HG03159 (cell line): ENCODE measurements around the gene LTBR.

Experiments
- ATAC-seq: cut with Tn5 transposase; IDR thresholded peaks from one replicate; pipeline ENCODE4 v1.9.1; 2021; ENCODE audit warnings: mild to moderate bottlenecking, moderate library complexity; ENCODE audit not compliant: unreplicated experiment

LTBR gene

DNA sequence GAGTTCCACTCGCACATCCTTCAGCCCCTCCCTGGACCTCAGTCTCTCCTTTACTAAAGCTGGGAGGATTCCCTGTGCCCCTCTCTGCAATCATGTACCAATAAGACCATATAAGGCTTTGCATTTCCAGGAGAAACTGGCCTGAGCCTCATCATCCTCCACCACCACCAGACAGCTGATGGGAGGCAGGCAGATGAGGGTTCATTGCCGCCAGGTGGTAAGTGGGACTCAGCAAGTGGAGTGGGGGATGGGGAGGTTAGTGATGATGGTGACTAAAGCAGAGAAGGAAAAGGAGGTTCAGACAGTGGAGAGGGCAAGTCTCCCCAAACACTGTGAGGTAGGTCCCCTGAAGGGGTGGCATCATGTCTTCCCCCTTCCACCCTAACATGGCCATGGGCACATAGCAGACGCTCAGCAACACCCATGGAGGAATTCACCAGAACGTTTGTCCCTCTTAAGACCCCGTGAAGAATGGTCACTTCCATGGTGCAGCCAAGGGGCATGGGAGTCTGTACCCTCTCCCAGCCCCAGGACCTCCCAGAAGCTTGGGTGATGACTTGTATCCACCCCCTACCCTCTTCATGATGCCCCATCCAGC, 37.6 kb upstream of the LTBR start:
- ATAC-seq, result no peak

DNA sequence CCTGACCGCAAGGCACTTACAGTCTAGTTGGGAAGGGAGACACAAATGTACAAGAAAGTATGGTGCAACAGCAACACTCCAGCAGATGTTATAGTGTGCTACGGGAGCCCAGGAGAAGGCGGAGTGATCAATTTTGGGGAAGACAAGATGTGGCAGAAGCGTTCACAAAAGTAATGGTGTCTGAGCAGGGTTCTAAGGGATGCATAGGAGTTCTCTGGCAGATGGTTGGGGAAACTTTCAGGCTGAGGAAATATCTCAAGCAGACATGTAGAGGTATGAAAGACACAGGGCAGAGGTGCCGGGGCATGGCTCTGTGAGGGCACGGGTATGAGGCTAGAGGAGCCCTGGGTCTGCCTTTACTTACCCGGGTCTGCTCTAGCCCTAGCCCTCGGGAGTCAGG, 37.0 kb upstream of the LTBR start:
- no peak for ATAC-seq

GRCh38 chr12:6347367-6348338, 36.3 kb upstream of the LTBR start:
- no peak for ATAC-seq

DNA sequence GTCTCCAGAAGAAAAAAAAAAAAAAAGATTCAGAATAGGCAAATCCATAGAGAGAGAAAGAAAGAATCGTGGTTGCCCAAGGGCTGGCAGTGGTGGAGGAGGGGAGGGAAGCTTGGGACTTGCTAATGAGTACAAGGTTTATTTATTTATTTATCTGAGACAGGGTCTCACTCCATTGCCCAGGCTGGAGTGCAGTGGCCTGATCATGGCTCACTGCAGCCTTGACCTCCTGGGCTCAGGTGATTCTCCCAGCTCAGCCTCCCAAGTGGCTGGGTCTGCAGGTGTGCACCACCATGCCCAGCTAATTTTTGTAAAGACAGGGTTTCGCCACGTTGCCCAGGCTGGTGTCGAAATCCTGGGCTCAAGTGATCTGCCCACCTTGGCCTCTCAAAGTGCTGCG, 32.3 kb upstream of the LTBR start:
- no peak for ATAC-seq

DNA sequence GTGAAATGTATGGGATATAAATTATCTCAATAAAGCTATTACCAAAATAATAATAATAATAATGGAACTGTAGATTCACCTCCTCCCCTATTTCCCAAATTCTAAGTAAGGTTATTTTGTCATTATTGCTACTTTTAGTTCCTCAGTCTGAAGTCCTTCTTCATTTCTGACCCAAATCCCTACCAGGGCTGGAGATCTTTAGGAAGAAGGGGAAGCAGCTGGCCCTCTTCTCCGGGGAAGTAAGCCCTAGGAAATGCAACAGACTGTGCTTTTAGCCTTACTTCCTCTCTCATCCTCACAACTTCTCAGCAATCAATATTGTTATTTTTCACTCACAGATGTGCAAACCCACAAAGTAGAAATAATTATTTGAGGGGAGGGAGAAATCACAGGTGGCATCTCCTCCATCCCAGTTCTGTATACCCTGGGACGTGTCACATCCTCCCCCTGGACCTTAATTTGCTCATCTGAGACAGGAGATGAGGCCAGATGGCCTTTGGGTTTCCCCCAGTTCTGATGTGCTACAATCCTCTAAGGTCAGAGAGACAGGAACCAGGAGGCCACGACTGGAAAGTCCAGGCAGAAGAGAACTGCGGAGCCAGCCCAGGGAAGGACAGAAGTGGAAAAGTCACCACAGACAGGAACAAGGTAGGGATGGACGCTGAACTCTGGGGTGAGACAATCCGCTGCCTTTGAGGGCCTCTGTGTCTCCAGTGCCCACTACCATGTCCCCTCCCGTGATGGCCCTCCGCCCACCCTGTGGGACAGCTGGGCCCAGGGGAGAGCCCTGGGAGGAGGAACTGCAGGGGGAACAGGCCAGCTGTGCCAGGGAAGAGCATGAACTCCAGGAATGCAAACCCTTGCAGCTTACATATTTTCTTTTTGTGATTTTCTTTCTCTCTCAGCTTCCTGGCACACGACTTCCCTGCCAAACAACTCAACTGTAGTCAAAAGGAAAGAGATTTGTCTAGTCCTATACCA, 31.5 kb upstream of the LTBR start:
- no peak for ATAC-seq

- no peak for ATAC-seq
Observed at GRCh38 chr12:6354495-6355393, 29.2 kb upstream of the LTBR start.

- no peak for ATAC-seq
Observed at GRCh38 chr12:6355491-6356373, 28.2 kb upstream of the LTBR start.

DNA sequence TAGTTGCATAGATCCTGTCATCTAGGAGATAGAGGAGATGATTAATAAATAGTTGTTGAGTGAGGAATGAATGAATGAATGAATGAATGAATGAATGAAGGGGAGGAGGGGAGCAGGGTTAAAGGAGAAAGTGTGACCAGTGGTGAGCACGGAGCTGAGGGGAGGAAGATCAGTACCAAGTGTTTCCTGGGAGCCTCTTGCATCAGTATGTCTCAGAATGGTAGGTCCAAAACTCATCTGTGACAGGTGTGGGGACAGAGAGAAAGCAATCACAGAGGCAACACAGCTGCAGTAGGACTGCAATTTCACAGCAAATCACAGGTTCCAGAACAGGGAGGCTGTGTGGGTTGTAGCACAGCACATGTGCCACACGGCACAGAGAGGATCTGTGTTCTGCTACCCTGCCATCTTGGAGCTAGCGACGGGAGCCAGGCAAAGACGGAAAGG, 27.6 kb upstream of the LTBR start:
- ATAC-seq, result no peak

- no peak for ATAC-seq
Observed at GRCh38 chr12:6358881-6359280, 25.1 kb upstream of the LTBR start.

DNA sequence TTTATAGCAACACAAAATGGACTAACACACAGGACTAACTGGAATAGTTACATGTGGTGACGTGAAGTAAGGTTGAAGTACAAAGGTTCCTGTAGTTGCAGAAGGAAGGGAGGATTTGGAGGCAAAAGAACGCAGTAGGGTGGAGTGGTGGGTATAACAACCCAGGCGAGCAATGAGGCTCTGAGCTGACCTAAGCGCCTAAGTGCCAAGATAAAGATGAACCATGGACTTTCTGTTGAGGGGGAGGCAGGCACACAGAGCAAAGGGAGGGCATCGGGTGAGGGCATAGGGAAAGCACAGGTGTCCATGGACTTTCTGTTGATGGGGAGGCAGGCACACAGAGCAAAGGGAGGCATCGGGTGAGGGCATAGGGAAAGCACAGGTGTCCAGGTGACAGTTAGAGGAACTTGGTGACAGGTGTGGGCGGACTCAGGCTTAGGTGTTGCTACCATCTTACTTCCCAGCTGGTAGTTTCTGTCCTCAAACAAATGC, 23.8 kb upstream of the LTBR start:
- ATAC-seq, result no peak

- ATAC-seq, result no peak
Observed at GRCh38 chr12:6360578-6361490, 23.1 kb upstream of the LTBR start.

DNA sequence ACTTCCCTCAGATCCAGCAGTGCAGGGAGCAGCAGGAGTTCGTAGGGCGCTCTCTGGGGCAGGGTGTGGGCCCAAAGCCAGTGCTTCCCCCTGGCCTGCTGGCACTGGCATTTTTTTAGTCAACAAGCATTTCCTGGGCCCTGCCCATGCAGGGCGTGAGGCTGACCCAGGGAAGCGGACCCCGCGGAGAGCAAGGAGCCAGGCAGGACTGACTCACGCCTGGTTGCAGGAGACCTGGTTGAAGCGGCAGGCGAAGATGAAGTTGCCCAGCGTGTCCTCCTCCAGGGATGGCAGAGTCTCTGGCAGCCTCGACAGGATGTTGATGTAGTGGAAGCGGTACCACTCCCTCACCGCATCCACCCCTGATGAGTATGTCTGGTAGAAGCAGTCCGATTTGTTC, 22.1 kb upstream of the LTBR start:
- ATAC-seq, result no peak

GRCh38 chr12:6362403-6362802, 21.6 kb upstream of the LTBR start:
- no peak for ATAC-seq

DNA sequence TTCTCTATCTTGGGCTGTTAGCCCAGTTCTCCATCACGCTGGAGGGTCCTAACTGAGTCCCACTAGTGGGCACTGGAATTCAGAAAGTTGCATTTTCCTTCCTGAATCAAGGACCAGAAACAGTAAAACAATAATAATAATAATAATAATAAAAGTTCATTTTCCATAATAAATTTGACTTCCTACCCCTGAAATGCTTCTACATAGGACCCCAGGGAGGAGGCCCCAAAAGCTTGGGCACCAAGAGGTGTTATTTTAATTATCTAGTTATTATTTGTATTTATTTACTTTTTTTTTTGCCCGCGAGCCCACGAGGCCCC, 21.0 kb upstream of the LTBR start:
- no peak for ATAC-seq

GRCh38 chr12:6363330-6364043, 20.5 kb upstream of the LTBR start:
- ATAC-seq, result no peak

DNA sequence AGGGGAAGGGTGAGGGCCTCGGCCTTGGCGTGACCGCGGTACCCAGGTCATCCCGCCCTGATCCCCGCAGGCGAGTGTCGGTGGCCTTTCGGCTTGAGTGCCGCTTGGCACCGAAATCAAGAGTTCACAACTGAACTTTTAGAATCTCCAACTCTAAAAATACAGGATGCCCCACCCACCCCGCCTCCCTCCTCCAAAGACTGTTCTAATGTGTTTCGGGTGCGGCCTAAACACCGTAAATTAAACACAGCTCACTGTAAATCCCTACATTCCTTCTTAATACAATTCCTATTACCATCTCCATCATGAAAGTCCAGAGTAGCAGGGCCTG, 20.0 kb upstream of the LTBR start:
- ATAC-seq, result no peak
